AG09309 (cell line): ENCODE results near the gene ZDHHC11.
"Not testable (repeated sequence)": the region's sequence is repeated elsewhere in the genome, so short reads cannot be mapped to it uniquely, and the experiment has no call there.

Experiments used
- DNase-seq: peaks from one replicate; pipeline ENCODE4 v3.0.0-alpha.2; 2010; ENCODE audit warnings: low read depth
- H3K4me3 ChIP-seq: 2 replicates; pipeline ENCODE4 v1.5.1; 2011; ENCODE audit warnings: mild to moderate bottlenecking, low read depth, low read length, moderate library complexity; ENCODE audit not compliant: control insufficient read depth
- CTCF ChIP-seq: IDR thresholded peaks from 2 replicates; pipeline ENCODE4 v1.5.1; 2011; ENCODE audit warnings: mild to moderate bottlenecking, low read depth, low read length, inconsistent platforms; ENCODE audit not compliant: insufficient read depth, control insufficient read depth; ENCODE audit errors: missing control alignments

The ZDHHC11 gene

GRCh38 chr5:821504-821903 is 29.3 kb downstream of the ZDHHC11 start:
- no peak overlapping the region for H3K4me3 ChIP-seq
- TF ChIP-seq CTCF: no peak
- DNase-seq: no peak

- no peak overlapping the region for H3K4me3 ChIP-seq
- TF ChIP-seq CTCF: no peak
- no peak for DNase-seq
Measured at GRCh38 chr5:820245-820644, 30.5 kb downstream of the ZDHHC11 start.

GRCh38 chr5:819078-819477 is 31.7 kb downstream of the ZDHHC11 start:
- DNase-seq: no peak
- no peak overlapping the region for H3K4me3 ChIP-seq
- TF ChIP-seq CTCF: no peak

- no peak for TF ChIP-seq CTCF
- DNase-seq: no peak
- H3K4me3 ChIP-seq: no peak overlapping the region
Measured at GRCh38 chr5:816176-816575, 34.6 kb downstream of the ZDHHC11 start.

GRCh38 chr5:815449-815848 is 35.3 kb downstream of the ZDHHC11 start:
- TF ChIP-seq CTCF: no peak
- H3K4me3 ChIP-seq: no peak overlapping the region
- DNase-seq: no peak

DNA sequence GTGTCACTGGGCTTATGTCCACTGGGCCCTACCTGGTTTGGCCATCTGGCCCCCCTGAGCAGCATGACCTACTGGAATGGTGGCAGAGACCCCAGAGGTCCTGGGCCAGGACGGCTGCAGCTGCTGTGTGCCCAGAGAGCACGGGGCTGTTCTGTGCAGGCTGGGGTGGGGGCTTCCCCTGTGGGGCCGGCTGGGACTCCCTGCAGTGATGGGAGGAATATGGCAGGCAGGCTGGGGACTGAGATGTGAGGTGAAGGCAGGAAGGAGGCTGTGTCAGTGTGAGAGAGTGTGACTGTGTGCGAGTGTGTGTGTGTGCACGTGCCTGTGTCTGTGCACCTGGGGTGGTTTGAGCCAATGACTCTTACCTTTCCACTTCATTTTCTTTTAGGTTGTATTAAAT is 37.2 kb downstream of the ZDHHC11 start:
- DNase-seq, H3K4me3 ChIP-seq: not testable (repeated sequence)

GRCh38 chr5:811384-811783 is 39.4 kb downstream of the ZDHHC11 start:
- H3K4me3 ChIP-seq, DNase-seq: not testable (repeated sequence)

- not testable (repeated sequence) for H3K4me3 ChIP-seq, DNase-seq
Measured at GRCh38 chr5:807719-808514, 42.9 kb downstream of the ZDHHC11 start.

DNA sequence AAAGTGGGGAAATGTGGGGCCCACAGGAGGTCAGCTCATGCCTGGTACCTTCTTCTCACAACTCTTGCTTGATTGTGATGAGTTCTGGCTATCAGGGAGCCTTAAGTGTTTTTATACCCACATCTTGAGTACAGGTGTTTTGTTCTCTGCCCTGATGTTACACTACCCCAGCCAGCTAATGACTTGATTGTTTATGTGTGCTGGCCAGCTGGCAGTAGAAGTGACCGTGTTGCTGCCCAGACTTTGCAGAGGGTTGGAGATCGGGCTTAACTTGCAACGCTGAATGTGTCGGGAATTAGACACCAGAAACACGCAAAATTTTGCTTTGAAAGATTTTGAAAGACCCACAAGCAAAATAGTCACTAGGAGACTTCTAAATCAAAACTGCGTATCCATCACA is 49.3 kb downstream of the ZDHHC11 start:
- DNase-seq: no peak
- no peak for TF ChIP-seq CTCF
- H3K4me3 ChIP-seq: no peak overlapping the region

DNA sequence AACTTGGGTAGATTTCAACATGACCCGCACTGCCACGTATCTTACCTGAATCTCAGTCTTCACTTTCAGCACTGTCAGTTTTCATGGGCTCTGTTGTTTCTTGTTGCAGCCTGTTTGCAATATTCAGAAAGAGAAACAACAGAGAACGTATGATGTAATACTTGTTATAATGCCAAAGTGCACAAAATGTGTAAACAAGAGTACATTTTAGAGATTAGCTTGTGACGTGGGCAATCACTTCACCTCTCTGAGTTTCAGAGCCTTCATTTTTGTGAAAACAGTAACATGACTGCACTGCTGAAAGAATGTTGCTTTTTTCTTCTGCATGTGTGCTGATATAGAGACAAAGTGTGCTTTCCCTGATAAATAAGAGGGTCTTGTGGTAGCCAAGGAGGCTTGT is 49.7 kb downstream of the ZDHHC11 start:
- not testable (repeated sequence) for H3K4me3 ChIP-seq, DNase-seq

GRCh38 chr5:798505-799138 is 52.2 kb downstream of the ZDHHC11 start:
- DNase-seq, H3K4me3 ChIP-seq: not testable (repeated sequence)

- not testable (repeated sequence) for H3K4me3 ChIP-seq, DNase-seq
Measured at GRCh38 chr5:797986-798385, 52.8 kb downstream of the ZDHHC11 start.
